ENCODE data around the gene ST7. TPM values are rescaled to one million over a fixed set of nuclear protein-coding genes. Genes with fewer than 3 reads are reported as not detected.

ST7 gene
- total RNA-seq, 1 experiment from 2014 or later, result 38.2 TPM

- Histone ChIP-seq H3K36me3 (ENCODE audit: control insufficient read depth, insufficient read depth, low read length) (peaks cover 2% of the 10 kb centered on the region; the same call in 1 of the 2 replicates), H3K4me3 (ENCODE audit: low read depth, low read length) (no peak overlapping the region), H3K27me3 (replicated peaks; ENCODE audit: control insufficient read depth, insufficient read depth, low read length) (no peaks in the 10 kb centered on the region), H3K4me1 (no peaks in the 10 kb centered on the region), H3K9me3 (no peaks in the 10 kb centered on the region)
- no peak overlapping the region for H3K4me3 Mint-ChIP-seq (ENCODE audit: unreplicated experiment)
- ChIA-PET POLR2A (no interaction called here), CTCF (no interaction called here)
- BruUV-seq (replicated peaks), result no TSS peak
- no peak for DNase-seq
- no peak overlapping the region for H3K27ac Mint-ChIP-seq (ENCODE audit: unreplicated experiment)
- H3K4me1 Mint-ChIP-seq (ENCODE audit: low read depth, unreplicated experiment), result peaks cover 7% of the 10 kb centered on the region
- TF ChIP-seq CTCF (IDR thresholded peaks at IDR 0.05; ENCODE audit: insufficient read depth in 1 of 2, low read depth in 1 of 2, low read length in 1 of 2, severe bottlenecking in 1 of 2, unreplicated experiment in 1 of 2), result no peak
- H3K9me3 Mint-ChIP-seq (ENCODE audit: unreplicated experiment), result no peaks in the 10 kb centered on the region
- no peaks in the 10 kb centered on the region for H3K27me3 Mint-ChIP-seq (ENCODE audit: insufficient read depth, unreplicated experiment)
- intact Hi-C loops (cut with micrococcal nuclease; ENCODE audit: unreplicated experiment), result no loop called here
- H3K36me3 Mint-ChIP-seq (ENCODE audit: insufficient read depth, unreplicated experiment), result peaks cover 7% of the 10 kb centered on the region
Measured at GRCh38 chr7:117216010-117216409, 262.7 kb downstream of the ST7 start.

GRCh38 chr7:117216436-117217069 lies 263.3 kb downstream of the ST7 start:
- ChIA-PET CTCF (no interaction called here), POLR2A (no interaction called here)
- H3K4me3 Mint-ChIP-seq (ENCODE audit: unreplicated experiment), result no peak overlapping the region
- H3K27ac Mint-ChIP-seq (ENCODE audit: unreplicated experiment), result no peak overlapping the region
- Histone ChIP-seq H3K4me1 (no peaks in the 10 kb centered on the region), H3K4me3 (ENCODE audit: low read depth, low read length) (no peak overlapping the region), H3K36me3 (ENCODE audit: control insufficient read depth, insufficient read depth, low read length) (peaks cover 2% of the 10 kb centered on the region; the same call in 1 of the 2 replicates), H3K27me3 (replicated peaks; ENCODE audit: control insufficient read depth, insufficient read depth, low read length) (no peaks in the 10 kb centered on the region), H3K9me3 (no peaks in the 10 kb centered on the region)
- no peak for DNase-seq
- intact Hi-C loops (cut with micrococcal nuclease; ENCODE audit: unreplicated experiment), result no loop called here
- no TSS peak for BruUV-seq (replicated peaks)
- peaks cover 7% of the 10 kb centered on the region for H3K36me3 Mint-ChIP-seq (ENCODE audit: insufficient read depth, unreplicated experiment)
- no peak for TF ChIP-seq CTCF (IDR thresholded peaks at IDR 0.05; ENCODE audit: insufficient read depth in 1 of 2, low read depth in 1 of 2, low read length in 1 of 2, severe bottlenecking in 1 of 2, unreplicated experiment in 1 of 2)
- no peaks in the 10 kb centered on the region for H3K9me3 Mint-ChIP-seq (ENCODE audit: unreplicated experiment)
- H3K27me3 Mint-ChIP-seq (ENCODE audit: insufficient read depth, unreplicated experiment), result no peaks in the 10 kb centered on the region
- peaks cover 7% of the 10 kb centered on the region for H3K4me1 Mint-ChIP-seq (ENCODE audit: low read depth, unreplicated experiment)

GRCh38 chr7:117217106-117218035 lies 264.1 kb downstream of the ST7 start:
- H3K27ac Mint-ChIP-seq (ENCODE audit: unreplicated experiment), result no peak overlapping the region
- no peaks in the 10 kb centered on the region for H3K9me3 Mint-ChIP-seq (ENCODE audit: unreplicated experiment)
- no peaks in the 10 kb centered on the region for H3K27me3 Mint-ChIP-seq (ENCODE audit: insufficient read depth, unreplicated experiment)

More at GRCh38 chr7:117217106-117218035, 264.1 kb downstream of the ST7 start:
- H3K27me3 ChIP-seq (replicated peaks; ENCODE audit: control insufficient read depth, insufficient read depth, low read length), result no peaks in the 10 kb centered on the region
- TF ChIP-seq CTCF (IDR thresholded peaks at IDR 0.05; ENCODE audit: insufficient read depth in 1 of 2, low read depth in 1 of 2, low read length in 1 of 2, severe bottlenecking in 1 of 2, unreplicated experiment in 1 of 2), result no peak
- H3K4me3 Mint-ChIP-seq (ENCODE audit: unreplicated experiment), result no peak overlapping the region
- no peak overlapping the region for H3K4me3 ChIP-seq (ENCODE audit: low read depth, low read length)
- H3K36me3 ChIP-seq (ENCODE audit: control insufficient read depth, insufficient read depth, low read length), result peaks cover 3% of the 10 kb centered on the region; the same call in 1 of the 2 replicates
- H3K4me1 Mint-ChIP-seq (ENCODE audit: low read depth, unreplicated experiment), result peaks cover 7% of the 10 kb centered on the region
- no peak for DNase-seq
- H3K9me3 ChIP-seq, result no peaks in the 10 kb centered on the region
- H3K4me1 ChIP-seq, result no peaks in the 10 kb centered on the region
- intact Hi-C loops (cut with micrococcal nuclease; ENCODE audit: unreplicated experiment), result no loop called here
- BruUV-seq (replicated peaks), result no TSS peak
- peaks cover 13% of the 10 kb centered on the region for H3K36me3 Mint-ChIP-seq (ENCODE audit: insufficient read depth, unreplicated experiment)
- ChIA-PET CTCF (no interaction called here), POLR2A (no interaction called here)
